RWPE1 (cell line): ENCODE results near the gene CDR2L.

ENCODE experiments used
- CTCF ChIA-PET: fragments of 350-600 bp; sonication (Branson Sonifier 250); formaldehyde crosslinking; extraction: SDS; loops from one replicate; lab custom pipeline; 2021; lab: Yijun Ruan, JAX
- POLR2A ChIA-PET: fragments of 400-600 bp; formaldehyde crosslinking; extraction: SDS; loops from one replicate; lab custom pipeline; 2020; ENCODE audit warnings: antibody characterized with exemption; ENCODE audit not compliant: low non-redundant PET; lab: Yijun Ruan, JAX
- DNase-seq: peaks from one replicate; pipeline ENCODE4 v3.0.0; 2012; ENCODE audit warnings: low spot score
- H3K27ac ChIP-seq: fragments of 450-650 bp; 2 replicates; pipeline ENCODE4 v1.5.1; 2017
- CTCF ChIP-seq: fragments of 450-650 bp; conservative IDR thresholded peaks from 2 replicates; pipeline ENCODE4 v1.5.1; 2017; ENCODE audit warnings: low read depth, mild to moderate bottlenecking

CDR2L gene

GRCh38 chr17:74971069-74971841 lies 16.2 kb upstream of the CDR2L start:
- CTCF ChIA-PET, result interaction anchor here (0.6 to 2.1 kb wide), 2 partner anchors 10 to 24 kb away, joined by 3 to 19 read pairs; no protein-coding TSS in a partner anchor
- no peak overlapping the region; the same call in 1 of the 2 replicates for H3K27ac ChIP-seq
- no peak for DNase-seq
- no peak for TF ChIP-seq CTCF
- POLR2A ChIA-PET, result no interaction called here

- no peak for DNase-seq
- no peak overlapping the region for H3K27ac ChIP-seq
- CTCF ChIA-PET, result interaction anchor here (2.1 kb wide), 1 partner anchor 10 kb away, joined by 19 read pairs; no protein-coding TSS in a partner anchor
- POLR2A ChIA-PET, result interaction anchor here (0.6 kb wide), 1 partner anchor 18 kb away, joined by 3 read pairs; no protein-coding TSS in a partner anchor
- no peak for TF ChIP-seq CTCF
These were observed 15.7 kb upstream of the CDR2L start for GRCh38 chr17:74971842-74972106.

GRCh38 chr17:74972107-74972972 lies 15.1 kb upstream of the CDR2L start, which contains the start of gene HID1:
TSS of gene HID1 (minus strand) at chr17:74972759. CDS start at chr17:74972656, 103 bp downstream.
- DNase-seq, result peak; percentile 69
- no peak for TF ChIP-seq CTCF
- POLR2A ChIA-PET, result interaction anchor here (0.6 kb wide), 1 partner anchor 17 kb away, joined by 3 read pairs; no protein-coding TSS in a partner anchor
- no peak within 1 kb of the TSS for H3K27ac ChIP-seq
- CTCF ChIA-PET, result interaction anchor here (2.1 kb wide), 1 partner anchor 11 kb away, joined by 19 read pairs; no protein-coding TSS in a partner anchor

- DNase-seq, result no peak
- ChIA-PET POLR2A (interaction anchor here (0.6 kb wide), 1 partner anchor 10 kb away, joined by 3 read pairs; no protein-coding TSS in a partner anchor), CTCF (interaction anchor here (0.7 to 2.1 kb wide), 2 partner anchors 11 to 14 kb away, joined by 4 to 19 read pairs; no protein-coding TSS in a partner anchor)
- TF ChIP-seq CTCF, result no peak
- no peak overlapping the region for H3K27ac ChIP-seq
These were observed 14.5 kb upstream of the CDR2L start for GRCh38 chr17:74972973-74973328.

- DNase-seq, result no peak
- ChIA-PET CTCF (no interaction called here), POLR2A (no interaction called here)
- no peak overlapping the region for H3K27ac ChIP-seq
- no peak for TF ChIP-seq CTCF
These were observed 11.5 kb upstream of the CDR2L start for GRCh38 chr17:74975943-74976342.

- DNase-seq, result no peak
- CTCF ChIA-PET, result interaction anchor here (0.6 kb wide), 1 partner anchor 20 kb away, joined by 4 read pairs; no protein-coding TSS in a partner anchor
- no peak overlapping the region for H3K27ac ChIP-seq
- TF ChIP-seq CTCF, result no peak
- POLR2A ChIA-PET, result no interaction called here
These were observed 9.6 kb upstream of the CDR2L start for GRCh38 chr17:74977802-74978201.
